Kidney (tissue), 14 donors: ENCODE measurements around the gene ITPKB. TPM values are rescaled to one million over a fixed set of nuclear protein-coding genes. Genes with fewer than 3 reads are reported as not detected.

Source experiments
- DNase-seq, 5 donors: peaks; one replicate each; pipeline ENCODE4 v3.0.0-alpha.2; 2013 to 2020
- FAIRE-seq: peaks from 2 replicates; lab custom pipeline; 2012; peaks lifted over from hg19 to GRCh38; lab: Jason Lieb, UNC
- H3K27ac ChIP-seq, 2 donors: one replicate each; pipeline ENCODE4 v1.7.0; 2013; ENCODE audit warnings: low read depth in 2 of 2, low read length in 2 of 2, inconsistent platforms in 1 of 2
- H3K27me3 ChIP-seq: one replicate; pipeline ENCODE4 v1.7.1; 2013; ENCODE audit warnings: low read length, inconsistent platforms; ENCODE audit not compliant: control insufficient read depth, insufficient read depth
- H3K36me3 ChIP-seq, 3 donors: one replicate each; pipeline versions ENCODE4 v1.7.0 to v1.7.1; 2013; ENCODE audit warnings: low read length in 3 of 3, control low read depth in 1 of 3, inconsistent platforms in 1 of 3; ENCODE audit not compliant: insufficient read depth in 3 of 3, control insufficient read depth in 2 of 3
- H3K4me1 ChIP-seq, 3 donors: one replicate each; pipeline versions ENCODE4 v1.7.0 to v1.7.1; 2013; ENCODE audit warnings: low read length in 3 of 3, inconsistent platforms in 1 of 3, low read depth in 1 of 3; ENCODE audit not compliant: control insufficient read depth in 2 of 3, insufficient read depth in 2 of 3
- H3K4me3 ChIP-seq, 3 donors: one replicate each; pipeline versions ENCODE4 v1.7.0 to v1.8.1; 2013; ENCODE audit warnings: low read length in 3 of 3, control low read depth in 1 of 3, inconsistent platforms in 1 of 3
- H3K9ac ChIP-seq, 3 donors: one replicate each; pipeline versions ENCODE4 v1.7.0 to v1.7.1; 2013; ENCODE audit warnings: low read length in 3 of 3, control low read depth in 1 of 3, inconsistent platforms in 1 of 3
- H3K9me3 ChIP-seq, 3 donors: one replicate each; pipeline versions ENCODE4 v1.7.0 to v1.7.1; 2013; ENCODE audit warnings: low read length in 3 of 3, control low read depth in 1 of 3, inconsistent platforms in 1 of 3; ENCODE audit not compliant: control insufficient read depth in 2 of 3, insufficient read depth in 1 of 3
- CTCF ChIP-seq: IDR thresholded peaks from 3 replicates; pipeline ENCODE4 v1.5.1; 2012; ENCODE audit warnings: mild to moderate bottlenecking, moderate library complexity, borderline replicate concordance; ENCODE audit not compliant: insufficient read depth; ENCODE audit errors: extremely low read depth
- intact Hi-C: fragments of 100-400 bp; cut with DNase I; formaldehyde crosslinking; loops from one replicate; pipeline ENCODE4 v1.11.1; 2022
- polyA plus RNA-seq: library from polyadenylated mRNA; stranded (reverse); fragments of 350-450 nt; fragmentation: Illumina TruSeq; extraction: RNeasy Lipid Tissue Mini Kit (QIAGEN cat#74804); gene quantifications from one replicate; pipeline ENCODE4 v1.2.3, GENCODE V29; 2014; ENCODE audit warnings: low read depth, low replicate concordance; ENCODE audit not compliant: insufficient read depth
- total RNA-seq: library from RNA; stranded (reverse); fragmentation: NEBNext Ultra II Directional; extraction: Animal tissue kit (Norgen Biotek cat#: 25700); gene quantifications from one replicate; pipeline ENCODE4 v1.2.1, GENCODE V29; 2021
- donor health status: control.
- donor health status: control.
- donor health status: control.
- donor health status: control.
- donor health status: control.
- donor health status: DM: yes; HTN: yes; CAD: no.
- donor health status: Normal renal cell carcinoma (clear cell type).

ITPKB gene
- total and polyA plus RNA-seq, 2 donors from 2014 or later: 20.2 to 39.3 TPM

DNA sequence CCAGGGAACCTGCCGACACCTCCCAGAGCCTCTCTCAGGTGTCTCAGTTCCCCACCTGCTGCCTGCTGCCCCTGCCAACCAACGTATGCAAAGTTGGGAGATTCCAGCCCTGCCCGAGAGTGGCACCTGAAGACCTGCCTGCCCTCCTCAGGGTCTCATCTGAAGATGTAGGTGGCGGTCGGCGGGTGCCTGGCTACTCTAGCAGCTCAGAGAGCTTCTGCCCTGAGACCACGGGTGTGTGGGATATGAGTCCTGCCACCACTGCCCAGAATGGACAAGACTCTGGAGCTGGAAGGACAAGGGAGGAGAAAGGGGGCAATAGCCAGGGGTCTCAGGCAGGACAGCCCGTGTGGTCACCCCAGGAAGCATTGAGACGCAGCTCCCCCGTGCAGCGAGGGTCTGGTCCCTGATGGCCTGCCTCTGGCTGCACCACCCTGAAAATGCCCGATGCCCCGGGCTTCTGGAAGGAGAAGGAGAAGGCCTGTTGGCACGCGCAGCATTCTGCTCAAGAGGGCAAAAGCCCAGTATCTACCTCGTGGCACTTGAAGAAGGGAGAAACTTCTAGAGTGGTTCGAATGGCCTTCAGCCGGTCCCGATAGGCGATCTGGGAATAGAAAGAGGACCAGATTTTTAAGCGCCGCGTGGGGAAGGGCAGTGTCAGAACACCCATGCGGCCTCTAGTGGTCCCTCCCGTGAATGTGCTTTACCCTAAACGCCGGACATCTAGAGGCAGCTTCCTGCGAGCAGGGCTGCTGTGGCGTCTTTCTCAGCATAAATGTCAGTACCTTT, 101.7 kb downstream of the ITPKB start:
- FAIRE-seq (no peak), DNase-seq (peak in 2 of 5 donors; percentile 35 to 74)
- H3K9me3 ChIP-seq: no peaks in the 10 kb centered on the region
- H3K36me3 ChIP-seq: peaks cover 0 to 7% (median 2%) of the 10 kb centered on the region in 3 donors
- no peak overlapping the region for H3K4me3 ChIP-seq
- no peak overlapping the region for H3K9ac ChIP-seq
- H3K27me3 ChIP-seq: no peaks in the 10 kb centered on the region
- H3K27ac ChIP-seq: no peak overlapping the region
- intact Hi-C loops: no loop called here
- H3K4me1 ChIP-seq: no peaks in the 10 kb centered on the region
- peak; percentile 4 for TF ChIP-seq CTCF

- DNase-seq: no peak
- Histone ChIP-seq H3K4me3 (no peak overlapping the region), H3K4me1 (no peaks in the 10 kb centered on the region), H3K9ac (no peak overlapping the region), H3K27ac (no peak overlapping the region), H3K9me3 (no peaks in the 10 kb centered on the region), H3K36me3 (peaks cover 0 to 7% (median 2%) of the 10 kb centered on the region in 3 donors), H3K27me3 (no peaks in the 10 kb centered on the region)
- FAIRE-seq: no peak
- TF ChIP-seq CTCF: no peak
- intact Hi-C loops: no loop called here
These were observed 102.3 kb downstream of the ITPKB start for GRCh38 chr1:226636847-226637096.

- H3K36me3 ChIP-seq: peaks cover 0 to 7% (median 2%) of the 10 kb centered on the region in 3 donors
- H3K4me3 ChIP-seq: no peak overlapping the region
- no peaks in the 10 kb centered on the region for H3K9me3 ChIP-seq
- TF ChIP-seq CTCF: no peak
- FAIRE-seq: no peak
- no peaks in the 10 kb centered on the region for H3K27me3 ChIP-seq
- intact Hi-C loops: no loop called here
- H3K9ac ChIP-seq: no peak overlapping the region
- DNase-seq: peak in 2 of 5 donors; percentile 33 to 51
- H3K4me1 ChIP-seq: no peaks in the 10 kb centered on the region
- no peak overlapping the region for H3K27ac ChIP-seq
These were observed 103.6 kb downstream of the ITPKB start for GRCh38 chr1:226635456-226635941.
